Left cardiac atrium (tissue), 4 donors: Measurements from ENCODE around the gene NPIPB8. TPM values are rescaled to one million over a fixed set of nuclear protein-coding genes. Genes with fewer than 3 reads are reported as not detected.
"Not testable (repeated sequence)": the region's sequence is repeated elsewhere in the genome, so short reads cannot be mapped to it uniquely, and the experiment has no call there.

Experiments used
- ATAC-seq, 2 donors: fragments of 200-7000 bp; cut with Tn5 transposase; one replicate each; pipeline ENCODE4 v1.9.1; 2020; ENCODE audit warnings: mild to moderate bottlenecking in 2 of 2, moderate library complexity in 2 of 2
- DNase-seq: peaks from one replicate; pipeline ENCODE4 v3.0.0-alpha.2; 2020
- intact Hi-C, 2 donors: fragments of 100-400 bp; cut with DNase I; formaldehyde crosslinking; loops; one replicate each; pipeline versions ENCODE4 v1.14.1 to v1.15.1; 2022 to 2023
- total RNA-seq, 2 donors: library from RNA; stranded (reverse); fragmentation: NEBNext Ultra II Directional; extraction: Animal tissue kit (Norgen Biotek cat#: 25700); gene quantifications; one replicate each; pipeline ENCODE4 v1.2.1, GENCODE V29; 2021
- donor health status: DM: no; HTN: yes; CAD: no.
- donor health status: DM: no; HTN: yes; CAD: no; lungs with severe emphysema.
- donor health status: DM: yes; HTN: yes; CAD: no.
- donor health status: Dilated cardiomyopathy.

NPIPB8 gene
- total RNA-seq, 2 donors from 2014 or later = 0.27 to 0.73 TPM

DNA sequence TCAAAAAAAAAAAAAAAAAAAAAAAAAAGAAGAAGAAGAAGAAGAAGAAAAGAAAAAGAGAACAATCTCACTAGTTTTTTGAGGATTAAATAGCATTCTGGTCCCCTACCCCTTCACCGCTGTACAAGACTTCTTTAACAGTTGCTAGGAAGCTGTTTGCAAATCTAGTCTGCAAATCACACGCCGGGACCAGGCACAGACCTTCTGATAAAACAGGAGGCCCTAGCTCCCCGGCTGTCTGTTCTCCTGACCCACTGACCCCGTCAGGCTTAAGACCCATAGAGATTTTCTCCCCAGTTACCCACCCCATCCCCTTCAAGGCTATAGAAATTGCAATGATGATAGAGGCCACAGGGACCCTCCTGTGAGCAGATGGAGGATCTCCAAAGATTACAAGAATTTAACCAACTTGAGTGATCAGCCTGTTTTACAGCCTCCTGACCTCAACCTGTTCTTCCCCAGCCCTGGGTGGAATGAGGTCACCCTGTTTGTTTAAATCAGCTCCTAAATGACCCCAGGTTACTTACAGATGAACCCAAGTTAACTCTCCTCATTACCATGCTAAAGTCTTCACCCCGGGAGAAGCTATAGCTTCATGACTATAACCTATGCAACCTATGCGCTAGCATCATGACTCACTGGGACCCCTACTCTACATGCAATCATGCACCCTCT, 16.2 kb upstream of the NPIPB8 start:
- ATAC-seq (no peak), DNase-seq (no peak)
- intact Hi-C loops = no loop called here

DNA sequence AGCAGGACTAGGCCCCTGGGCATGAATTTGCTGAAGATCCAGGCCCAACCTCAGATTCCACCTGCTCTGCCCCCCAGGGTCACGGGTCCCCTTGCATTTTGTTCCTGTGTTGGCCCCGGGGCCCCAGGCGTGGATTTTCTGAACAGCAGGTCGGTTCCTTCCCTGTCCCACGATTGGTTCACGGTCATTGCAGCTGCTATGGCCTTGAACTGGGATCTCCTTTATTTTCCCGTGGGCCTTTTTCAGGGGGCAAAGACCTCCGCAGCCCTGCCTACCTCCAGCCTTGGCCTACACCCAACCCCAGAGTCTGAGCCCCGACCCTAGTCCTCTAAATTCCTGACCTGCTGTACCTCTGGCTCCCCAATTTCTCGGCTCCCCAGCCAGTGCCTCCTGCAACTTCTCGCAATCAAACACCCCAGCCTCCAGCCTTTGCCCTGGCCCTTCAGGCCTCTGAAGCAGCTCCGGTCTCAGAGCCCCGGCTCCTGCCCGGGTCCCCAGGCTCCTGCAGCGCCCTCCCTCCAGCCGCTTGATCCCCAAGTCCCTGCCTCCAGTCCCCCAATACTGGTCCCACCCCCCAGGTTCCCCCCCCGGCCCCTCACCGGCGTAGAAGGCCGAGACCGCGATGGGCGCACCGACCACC, 15.2 kb upstream of the NPIPB8 start:
- DNase-seq, intact Hi-C loops: not testable (repeated sequence)
- ATAC-seq = peak; percentile 44 to 45

DNA sequence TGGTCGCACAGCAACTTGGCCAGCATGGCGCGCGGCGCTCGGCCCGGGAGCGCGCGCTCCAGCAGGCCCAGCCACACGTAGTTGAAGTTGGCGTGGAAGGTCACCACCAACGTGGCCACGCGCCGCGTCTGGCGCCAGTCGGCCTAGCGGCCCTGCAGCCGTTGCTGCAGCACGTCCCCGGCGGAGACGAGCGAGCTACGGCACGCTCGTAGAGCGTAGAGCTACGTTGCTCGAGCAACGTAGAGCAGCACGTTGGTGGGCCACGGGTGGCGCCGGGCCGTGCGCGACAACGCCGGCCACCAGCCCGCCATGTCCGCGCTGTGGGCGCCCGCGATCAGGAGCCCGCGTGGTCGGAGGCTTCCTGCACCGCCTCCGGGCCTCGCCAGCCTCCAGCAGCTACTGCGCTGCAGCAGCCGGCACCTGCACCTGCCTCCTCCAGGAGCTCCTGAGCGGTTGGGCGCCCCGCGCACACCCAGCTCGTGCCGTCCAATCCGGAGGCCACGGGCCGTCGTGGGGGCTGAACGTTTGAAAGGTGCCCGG, 14.6 kb upstream of the NPIPB8 start:
- intact Hi-C loops = no loop called here

DNA sequence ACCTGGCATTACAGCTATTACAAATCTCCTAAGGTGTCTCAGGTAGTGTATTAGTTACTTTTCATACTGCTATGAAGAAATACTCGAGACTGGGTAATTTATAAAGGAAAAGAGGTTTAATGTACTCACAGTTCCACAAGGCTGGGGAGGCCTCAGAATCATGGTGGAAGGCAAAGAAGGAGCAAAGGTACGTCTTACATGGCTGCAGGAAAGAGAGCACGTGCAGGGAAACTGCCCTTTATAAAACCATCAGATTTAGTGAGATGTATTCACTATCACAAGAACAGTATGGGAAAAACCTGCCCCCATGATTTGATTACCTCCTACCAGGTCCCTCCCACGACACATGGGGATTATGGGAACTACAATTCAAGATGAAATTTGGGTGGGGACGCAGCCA, 7.0 kb upstream of the NPIPB8 start:
- intact Hi-C loops, ATAC-seq, DNase-seq: not testable (repeated sequence)

More for the DNA sequence above, 14.6 kb upstream of the NPIPB8 start:
- ATAC-seq = peak; percentile 92 to 94
- peak; percentile 48 for DNase-seq

DNA sequence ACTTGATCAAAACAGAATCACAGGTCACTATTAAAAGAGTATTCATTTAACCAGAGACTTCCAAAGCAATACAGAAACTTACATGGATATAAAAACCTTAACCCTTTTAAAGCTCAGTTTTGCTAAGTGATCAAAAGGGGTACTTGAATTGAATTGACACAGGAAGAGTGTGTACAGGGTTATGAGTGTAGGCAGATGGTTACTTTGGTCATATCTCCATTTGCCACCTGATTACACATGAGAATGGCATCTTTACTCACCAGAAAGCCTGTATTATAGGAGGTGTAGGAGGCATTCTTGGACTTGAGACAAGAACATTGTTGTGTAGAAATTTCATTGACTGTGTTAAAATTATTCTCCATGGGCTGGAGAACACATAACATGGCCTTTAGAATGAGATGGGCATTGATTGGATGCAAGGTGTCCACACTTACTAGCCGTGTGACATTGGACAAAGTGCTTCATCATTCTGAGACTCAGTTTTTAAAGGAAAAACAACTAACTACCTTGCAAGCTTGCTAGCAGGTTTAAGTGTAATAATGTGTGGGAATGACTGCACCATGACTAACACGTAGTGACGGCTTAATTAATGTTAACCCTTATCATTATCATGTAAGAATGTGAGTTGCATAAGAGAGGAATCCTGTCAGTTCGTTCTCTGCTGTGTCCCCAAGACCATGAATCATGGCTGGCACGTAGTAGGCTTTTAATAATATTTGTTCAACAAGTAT, 1.6 kb upstream of the NPIPB8 start:
- ATAC-seq, intact Hi-C loops, DNase-seq: not testable (repeated sequence)

DNA sequence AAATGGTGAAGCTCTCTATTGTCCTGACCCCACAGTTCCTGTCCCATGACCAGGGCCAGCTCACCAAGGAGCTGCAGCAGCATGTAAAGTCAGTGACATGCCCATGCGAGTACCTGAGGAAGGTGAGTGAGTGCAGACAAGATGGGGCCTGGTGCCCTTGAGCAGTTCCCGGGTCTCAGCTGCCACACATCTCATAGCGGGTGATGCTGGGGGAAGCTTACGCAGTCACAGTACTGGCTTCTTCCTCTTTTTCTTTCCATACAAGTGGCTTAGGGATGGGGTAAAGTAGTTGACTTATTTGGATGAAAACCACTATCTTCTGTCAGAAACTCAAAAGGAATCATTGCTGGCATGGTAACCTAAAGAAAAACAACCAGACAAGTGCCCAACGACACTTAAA, 494 bp downstream of the NPIPB8 start:
- ATAC-seq, intact Hi-C loops, DNase-seq: not testable (repeated sequence)

DNA sequence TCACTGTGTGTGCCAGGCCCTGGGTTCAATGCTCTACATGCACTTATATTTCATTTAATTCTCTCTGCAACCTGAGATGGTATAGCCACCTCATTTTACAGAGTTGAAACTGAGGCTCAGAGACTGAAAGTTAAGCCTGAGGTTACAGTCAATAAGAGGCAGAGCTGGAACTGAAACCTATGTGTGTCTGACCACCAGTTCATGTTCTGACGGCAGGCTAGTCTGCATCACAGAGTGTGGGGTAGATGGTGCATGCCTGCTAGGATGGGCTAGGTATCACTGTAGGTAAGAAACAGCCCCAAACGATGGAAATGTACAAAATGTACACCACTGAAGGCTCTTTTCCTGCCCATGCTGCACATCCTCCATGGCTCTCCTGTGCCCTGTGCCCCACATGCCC, 2.1 kb downstream of the NPIPB8 start:
- ATAC-seq, intact Hi-C loops, DNase-seq: not testable (repeated sequence)

DNA sequence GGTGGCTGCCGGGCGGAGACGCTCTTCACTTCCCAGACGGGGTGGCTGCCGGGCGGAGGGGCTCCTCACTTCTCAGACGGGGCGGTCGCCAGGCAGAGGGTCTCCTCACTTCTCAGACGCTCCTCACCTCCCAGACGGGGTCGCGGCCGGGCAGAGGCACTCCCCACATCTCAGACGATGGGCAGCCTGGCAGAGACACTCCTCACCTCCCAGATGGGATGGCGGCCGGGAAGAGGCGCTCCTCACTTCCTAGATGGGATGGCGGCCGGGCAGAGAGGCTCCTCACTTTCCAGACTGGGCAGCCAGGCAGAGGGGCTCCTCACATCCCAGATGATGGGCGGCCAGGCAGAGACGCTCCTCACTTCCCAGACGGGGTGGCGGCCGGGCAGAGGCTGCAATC, 28.4 kb downstream of the NPIPB8 start:
- intact Hi-C loops, ATAC-seq, DNase-seq: not testable (repeated sequence)

DNA sequence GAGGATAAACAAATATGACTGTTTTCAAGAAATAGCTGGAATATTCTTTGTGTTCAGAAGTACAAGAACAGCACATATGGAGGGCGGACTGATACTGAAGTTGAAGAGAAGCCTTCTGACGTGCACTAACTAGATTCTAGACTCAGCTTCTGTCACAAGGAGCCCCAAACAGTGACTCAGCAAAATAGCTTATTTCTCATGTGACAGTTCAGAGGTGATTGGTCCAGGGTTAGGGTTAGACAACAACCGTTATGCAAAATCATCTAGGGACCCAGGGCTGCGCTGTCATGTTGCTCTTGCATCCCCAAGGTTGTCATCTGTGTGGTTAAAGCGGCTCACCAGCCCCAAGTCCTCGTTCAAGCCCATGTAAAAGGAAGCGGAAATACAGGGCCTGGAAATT, 29.6 kb downstream of the NPIPB8 start:
- DNase-seq, ATAC-seq, intact Hi-C loops: not testable (repeated sequence)

DNA sequence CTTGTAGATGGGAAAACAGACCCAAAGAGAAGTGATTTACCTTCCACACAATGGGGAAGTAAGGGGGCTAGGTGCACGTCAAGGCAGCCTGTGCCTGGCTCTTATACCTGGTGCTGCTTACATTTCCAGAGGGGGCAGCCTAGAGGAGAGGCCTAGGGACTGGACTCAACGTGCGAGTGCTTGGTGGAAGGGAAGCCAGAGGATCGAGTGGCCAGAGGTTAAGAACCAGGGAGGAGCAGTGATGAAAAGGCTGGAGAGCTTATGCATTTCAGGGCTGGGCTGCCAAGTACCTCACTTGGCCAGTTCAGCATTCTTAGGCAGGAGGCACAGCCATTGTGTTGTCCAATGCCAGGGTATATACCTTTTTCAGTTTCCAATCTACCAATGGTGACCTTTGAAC, 30.3 kb downstream of the NPIPB8 start:
- ATAC-seq, DNase-seq, intact Hi-C loops: not testable (repeated sequence)

DNA sequence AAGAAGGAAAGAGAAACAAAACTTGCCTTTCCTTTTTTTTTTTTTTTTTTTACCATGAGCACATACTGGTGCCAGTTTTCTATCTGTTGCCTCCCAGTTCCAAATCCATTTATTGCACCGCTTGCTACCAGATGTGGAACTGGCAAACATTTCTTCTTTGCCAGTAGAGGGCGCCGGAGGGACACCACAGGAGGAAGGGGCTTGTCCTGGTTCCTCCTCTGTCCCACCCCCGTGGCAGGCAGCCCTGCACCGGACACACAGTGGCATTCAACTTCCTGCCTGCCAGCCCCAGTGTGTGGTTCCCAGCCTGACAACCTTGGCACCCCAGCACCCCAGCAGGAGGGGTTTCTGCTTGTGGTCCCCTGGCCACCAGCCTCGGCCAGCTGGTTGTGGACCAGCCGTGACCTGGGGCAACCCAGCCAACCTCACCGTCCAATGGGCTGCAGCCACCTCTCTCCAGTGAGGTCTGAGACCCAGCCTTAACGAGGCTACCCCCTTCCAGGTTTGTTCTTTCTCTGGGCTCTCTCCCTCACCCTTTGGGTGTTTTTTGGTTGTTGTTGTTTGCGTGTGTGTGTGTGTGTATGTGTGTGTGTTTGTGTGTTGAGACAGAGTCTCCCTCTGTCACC, 50.6 kb downstream of the NPIPB8 start:
- peak; percentile 98 to 99 for ATAC-seq
- DNase-seq, intact Hi-C loops: not testable (repeated sequence)

DNA sequence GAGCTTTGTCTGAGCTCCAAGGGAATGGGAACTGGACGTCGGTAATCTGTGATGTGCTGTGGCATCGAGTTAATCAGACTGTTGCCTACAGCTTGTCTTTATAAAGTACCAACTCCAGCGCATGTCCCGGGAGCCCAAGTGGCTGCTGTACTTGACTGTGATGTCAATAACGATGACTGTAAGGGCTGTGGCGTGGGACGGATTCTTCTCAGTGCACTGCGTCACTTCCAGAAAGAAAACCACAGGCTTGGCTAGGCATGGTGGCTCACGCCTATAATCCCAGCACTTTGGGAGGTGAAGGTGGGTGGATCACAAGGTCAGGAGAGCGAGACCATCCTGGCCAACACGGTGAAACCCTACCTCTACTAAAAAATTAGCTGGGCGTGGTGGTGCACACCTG, 51.6 kb downstream of the NPIPB8 start:
- DNase-seq, ATAC-seq, intact Hi-C loops: not testable (repeated sequence)

DNA sequence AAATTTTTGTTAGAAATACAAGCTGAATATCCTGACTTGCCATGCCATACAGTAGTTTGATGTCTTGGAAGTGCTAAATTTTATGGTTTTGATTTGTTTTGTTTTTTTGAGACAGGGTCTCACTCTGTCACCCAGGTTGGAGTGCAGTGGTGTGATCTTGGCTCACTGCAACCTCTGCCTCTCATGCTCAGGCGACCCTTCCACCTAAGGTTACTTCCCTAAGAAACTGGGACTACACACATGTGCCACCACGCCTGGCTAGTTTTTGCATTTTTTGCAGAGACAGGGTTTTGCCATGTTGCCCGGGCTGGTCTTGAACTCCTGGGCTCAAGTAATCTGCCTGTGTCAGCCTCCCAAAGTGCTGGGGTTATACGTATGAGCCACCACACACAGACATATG, 53.9 kb downstream of the NPIPB8 start:
- DNase-seq = peak; percentile 1
- ATAC-seq, intact Hi-C loops: not testable (repeated sequence)

DNA sequence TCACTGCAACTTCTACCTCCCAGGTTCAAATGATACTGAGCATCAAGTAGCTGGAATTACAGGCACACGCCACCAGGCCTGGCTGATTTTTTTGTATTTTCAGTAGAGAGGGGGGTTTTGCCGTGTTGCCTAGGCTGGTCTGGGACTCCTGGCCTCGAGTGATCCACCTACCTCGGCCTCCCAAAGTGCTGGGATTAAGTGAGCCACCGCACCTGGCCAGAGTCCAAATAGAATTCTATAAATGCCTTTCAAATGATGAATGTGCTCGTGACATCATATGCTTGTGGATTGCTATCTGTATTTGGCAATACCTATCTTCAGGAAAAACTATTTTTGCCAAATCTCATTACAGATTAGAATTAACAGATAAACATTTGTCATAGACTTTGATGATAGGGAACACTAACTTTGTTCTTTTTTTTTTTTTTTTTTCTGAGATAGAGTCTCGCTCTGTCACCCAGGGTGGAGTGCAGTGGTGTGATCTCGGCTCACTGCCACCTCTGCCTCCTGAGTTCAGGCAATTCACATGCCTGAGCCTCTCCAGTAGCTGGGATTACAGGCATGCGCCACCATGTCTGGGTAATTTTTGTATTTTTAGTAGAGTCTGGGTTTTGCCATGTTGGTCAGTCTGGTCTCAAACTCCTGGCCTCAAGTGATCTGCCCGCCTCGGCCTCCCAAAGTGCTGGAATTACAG, 55.5 kb downstream of the NPIPB8 start:
- DNase-seq, intact Hi-C loops: not testable (repeated sequence)
- ATAC-seq = peak; percentile 41 to 75

DNA sequence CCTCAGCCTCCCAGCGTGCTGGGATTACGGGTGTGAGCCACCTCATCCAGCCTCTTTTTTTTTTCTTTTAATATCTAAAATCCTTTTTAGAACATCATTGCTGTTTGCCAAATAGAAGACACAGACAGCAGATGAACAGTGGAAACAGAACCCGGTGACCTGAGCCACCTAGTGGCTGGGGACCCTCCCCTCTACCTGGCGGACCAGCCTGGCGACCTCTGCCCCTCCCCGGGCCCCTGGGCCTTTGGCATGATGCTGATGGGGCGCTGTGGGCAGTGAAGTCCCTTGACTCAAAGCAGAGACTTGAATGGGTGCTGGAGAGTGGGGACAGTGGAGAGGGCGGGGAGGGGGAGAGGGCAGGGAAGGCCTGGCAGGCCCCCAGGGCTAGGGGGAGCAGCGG, 61.9 kb downstream of the NPIPB8 start:
- ATAC-seq, DNase-seq, intact Hi-C loops: not testable (repeated sequence)

DNA sequence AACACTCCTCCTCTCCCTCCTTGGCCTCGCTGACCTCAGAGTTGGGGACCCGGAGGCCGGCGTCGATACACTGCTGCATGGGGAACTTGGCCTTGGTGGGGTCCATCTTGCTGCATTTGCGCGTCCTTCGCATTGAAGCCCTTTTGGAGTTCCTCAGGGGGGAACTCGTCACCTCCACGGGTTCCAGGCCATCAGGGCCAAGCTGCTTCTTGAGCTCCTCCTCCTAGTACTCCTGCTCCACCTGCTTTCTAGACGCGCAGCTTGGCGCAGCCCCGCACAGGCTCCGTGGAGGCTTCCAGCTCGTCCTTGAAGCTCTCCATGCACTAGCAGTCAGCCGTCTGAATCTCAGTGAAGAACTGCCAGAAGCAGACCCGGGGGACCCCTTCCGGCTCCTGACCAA, 62.5 kb downstream of the NPIPB8 start:
- ATAC-seq, intact Hi-C loops: not testable (repeated sequence)
- peak; percentile 6 for DNase-seq

DNA sequence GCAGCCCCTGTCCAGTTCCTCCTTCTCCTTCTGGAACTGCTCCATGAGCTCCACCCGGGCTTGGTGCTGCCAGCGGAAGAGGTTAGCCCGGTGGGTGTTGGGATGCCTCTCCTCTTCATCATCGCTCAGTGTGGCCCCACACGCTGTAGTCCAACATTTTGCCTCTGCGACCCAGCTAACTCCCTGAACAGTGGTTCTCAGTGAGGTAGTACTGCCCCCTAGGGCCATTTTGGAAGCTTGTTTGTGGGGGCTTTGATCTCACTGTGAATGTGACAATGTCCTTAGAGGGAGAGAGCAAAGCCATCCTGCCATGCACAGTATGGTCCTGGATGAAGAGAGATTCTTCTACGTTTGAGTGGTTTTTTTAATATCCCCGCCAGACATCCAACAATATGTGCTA, 63.5 kb downstream of the NPIPB8 start:
- intact Hi-C loops, DNase-seq: not testable (repeated sequence)
- peak in 1 of 2 donors; percentile 60 for ATAC-seq

DNA sequence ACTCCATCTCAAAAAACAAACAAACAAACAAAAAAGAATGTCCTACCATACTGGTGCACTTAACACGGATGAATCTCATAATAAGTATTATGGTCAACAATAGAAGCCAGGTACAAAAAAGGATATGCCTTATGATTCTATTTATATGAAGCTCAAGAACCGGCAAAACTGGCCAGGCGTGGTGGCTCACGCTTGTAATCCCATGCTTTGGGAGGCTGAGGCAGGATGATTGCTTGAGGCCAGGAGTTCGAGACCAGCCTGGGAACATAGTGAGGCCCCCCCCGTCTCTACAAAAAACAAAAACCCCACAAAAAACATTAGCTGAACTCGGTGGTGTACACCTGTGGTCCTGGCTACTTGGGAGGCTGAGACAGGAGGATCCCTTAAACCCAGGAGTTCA, 66.4 kb downstream of the NPIPB8 start:
- intact Hi-C loops, ATAC-seq: not testable (repeated sequence)
- DNase-seq = peak; percentile 9
